NCI-H748 treated with DMSO at 0.1 percent for 48 hours (cell line): ENCODE measurements around the gene MCCD1.
"Not testable (repeated sequence)": the region's sequence is repeated elsewhere in the genome, so short reads cannot be mapped to it uniquely, and the experiment has no call there.

Experiments
- DNase-seq: peaks from one replicate; lab custom pipeline; 2025; lab: John Stamatoyannopoulos, UW

The MCCD1 gene

GRCh38 chr6:31543639-31544038 is 14.9 kb downstream of the MCCD1 start:
- no peak for DNase-seq

GRCh38 chr6:31544676-31545075 is 15.9 kb downstream of the MCCD1 start:
- no peak for DNase-seq

- DNase-seq = no peak
Observed at GRCh38 chr6:31545291-31545690, 16.5 kb downstream of the MCCD1 start.

GRCh38 chr6:31546339-31546957 is 17.7 kb downstream of the MCCD1 start, which contains the start of gene ATP6V1G2:
Gene ATP6V1G2, minus strand, starts transcription at chr6:31546608. Its CDS starts 49 bp downstream, at chr6:31546559.
- peak; percentile 99 for DNase-seq

GRCh38 chr6:31546958-31547726 is 18.4 kb downstream of the MCCD1 start, which contains the start of gene NFKBIL1:
Gene NFKBIL1, plus strand, starts transcription at chr6:31547608. Its CDS starts 87 bp downstream, at chr6:31547695.
- DNase-seq = peak; percentile 98

- no peak for DNase-seq
Observed at GRCh38 chr6:31547727-31548543, 19.2 kb downstream of the MCCD1 start.

GRCh38 chr6:31548544-31548873 is 19.7 kb downstream of the MCCD1 start:
- no peak for DNase-seq

GRCh38 chr6:31551371-31551770 is 22.6 kb downstream of the MCCD1 start:
- DNase-seq = not testable (repeated sequence)

GRCh38 chr6:31556307-31556706 is 27.5 kb downstream of the MCCD1 start:
- DNase-seq = no peak

- DNase-seq = no peak
Observed at GRCh38 chr6:31557443-31558317, 28.9 kb downstream of the MCCD1 start.

GRCh38 chr6:31558318-31558625 is 29.5 kb downstream of the MCCD1 start:
- DNase-seq = no peak

GRCh38 chr6:31558631-31559500 is 30.1 kb downstream of the MCCD1 start:
- DNase-seq = no peak

GRCh38 chr6:31559606-31559957 is 30.8 kb downstream of the MCCD1 start:
- DNase-seq = no peak

- DNase-seq = no peak
Observed at GRCh38 chr6:31559958-31560696, 31.4 kb downstream of the MCCD1 start.

- no peak for DNase-seq
Observed at GRCh38 chr6:31560697-31561058, 31.9 kb downstream of the MCCD1 start.

- DNase-seq = no peak
Observed at GRCh38 chr6:31567531-31568370, 39.0 kb downstream of the MCCD1 start.

GRCh38 chr6:31568537-31568961 is 39.8 kb downstream of the MCCD1 start:
- no peak for DNase-seq

GRCh38 chr6:31569861-31570536 is 41.2 kb downstream of the MCCD1 start:
- DNase-seq = no peak
